Sigmoid colon (tissue), 7 donors: ENCODE measurements around the gene ACTR3C. TPM values are rescaled to one million over a fixed set of nuclear protein-coding genes. Genes with fewer than 3 reads are reported as not detected.

Source experiments
- DNase-seq: peaks from one replicate; pipeline ENCODE4 v3.0.0-alpha.2; 2019
- H3K27ac ChIP-seq, 4 donors: fragments of 200-600 bp; sonication (generic); one replicate each; pipeline ENCODE4 v1.5.1; 2016 to 2019; ENCODE audit warnings: mild to moderate bottlenecking in 1 of 4
- H3K27me3 ChIP-seq, 3 donors: fragments of 200-600 bp; sonication (generic); one replicate each; pipeline ENCODE4 v1.5.1; 2019; ENCODE audit warnings: mild to moderate bottlenecking in 1 of 3
- H3K36me3 ChIP-seq, 4 donors: fragments of 200-600 bp; sonication (generic); one replicate each; pipeline ENCODE4 v1.5.1; 2016 to 2019
- H3K4me1 ChIP-seq, 4 donors: fragments of 200-600 bp; sonication (generic); one replicate each; pipeline ENCODE4 v1.5.1; 2017 to 2019
- H3K4me3 ChIP-seq, 4 donors: fragments of 200-600 bp; sonication (generic); one replicate each; pipeline ENCODE4 v1.5.1; 2017 to 2019; ENCODE audit warnings: mild to moderate bottlenecking in 2 of 4, moderate library complexity in 1 of 4
- H3K9me3 ChIP-seq, 4 donors: fragments of 200-600 bp in 3 of 4; sonication (generic) in 3 of 4; one replicate each; pipeline versions ENCODE4 v1.5.1 to v1.6.1; 2013 to 2019
- CTCF ChIP-seq, 4 experiments: fragments of 450-650 bp in 3 of 4; fragments of 200-600 bp in 1 of 4; IDR thresholded peaks; one replicate each; pipeline ENCODE4 v1.5.1; 2016 to 2019; ENCODE audit warnings: antibody characterized with exemption in 4 of 4, mild to moderate bottlenecking in 3 of 4, moderate library complexity in 2 of 4
- EP300 ChIP-seq, 4 donors: sonication (generic); formaldehyde crosslinking; IDR thresholded peaks; one replicate each; pipeline ENCODE4 v1.6.1; 2017; ENCODE audit warnings: antibody characterized with exemption in 4 of 4
- POLR2A ChIP-seq, 2 donors: fragments of 450-650 bp; IDR thresholded peaks; one replicate each; pipeline ENCODE4 v1.6.1; 2016; ENCODE audit warnings: antibody characterized with exemption in 2 of 2, mild to moderate bottlenecking in 2 of 2, moderate library complexity in 2 of 2
- POLR2AphosphoS5 ChIP-seq, 4 donors: sonication (generic); formaldehyde crosslinking; IDR thresholded peaks; one replicate each; pipeline ENCODE4 v1.6.1; 2017; ENCODE audit warnings: antibody characterized with exemption in 4 of 4
- WGBS, 2 donors: extraction: QIAGEN DNeasy Blood & Tissue Kit; methylation state at CpG; one replicate each; pipeline ENCODE4 v1.1.7; 2013; 5-methylcytosine and 5-hydroxymethylcytosine counted together
- intact Hi-C: fragments of 100-400 bp; cut with DNase I; formaldehyde crosslinking; loops from one replicate; pipeline ENCODE4 v1.15.1; 2023
- polyA plus RNA-seq, 3 donors: library from polyadenylated mRNA; stranded (reverse); fragments of 200-250 nt; gene quantifications; one replicate each; pipeline ENCODE4 v1.2.3, GENCODE V29; 2013
- total RNA-seq, 4 donors: library from RNA; depleted of rRNA; stranded (reverse); fragments of >200 nt; gene quantifications; one replicate each; pipeline ENCODE4 v1.1.0, GENCODE V29; 2016
- donor health status: healthy with polysubstance abuse.
- donor health status: Bipolar disorder and iron deficiency.
- donor health status: healthy.

Gene ACTR3C
- total and polyA plus RNA-seq, 7 donors: 2.9 to 13.3 (median 8.3) TPM

- H3K36me3 ChIP-seq: no peaks in the 10 kb centered on the region
- H3K27ac ChIP-seq: peak overlapping the region in 1 of 4 donors; percentile 35
- 32 to 64% methylated on average over 9 of the region's 9 CpGs for WGBS, 2 donors
- TF ChIP-seq POLR2AphosphoS5 (IDR thresholded peaks at IDR 0.05) (no peak), POLR2A (IDR thresholded peaks at IDR 0.05) (no peak), CTCF (IDR thresholded peaks at IDR 0.05) (no peak), EP300 (IDR thresholded peaks at IDR 0.05) (no peak)
- intact Hi-C loops: no loop called here
- H3K27me3 ChIP-seq: no peaks in the 10 kb centered on the region
- H3K4me3 ChIP-seq: no peak overlapping the region
- H3K4me1 ChIP-seq: peaks cover 0 to 55% (median 21%) of the 10 kb centered on the region in 4 donors
- no peaks in the 10 kb centered on the region for H3K9me3 ChIP-seq
- peak; percentile 51 for DNase-seq
Observed at GRCh38 chr7:150357270-150357669, 33.9 kb upstream of the ACTR3C start.

- Histone ChIP-seq H3K4me1 (peaks cover 0 to 47% (median 14%) of the 10 kb centered on the region in 4 donors), H3K4me3 (no peak overlapping the region), H3K9me3 (no peaks in the 10 kb centered on the region), H3K27me3 (no peaks in the 10 kb centered on the region), H3K27ac (peak overlapping the region in 3 of 4 donors; percentile 48 to 74 (median 55)), H3K36me3 (no peaks in the 10 kb centered on the region)
- WGBS, 2 donors: 21 to 37% methylated on average over 6 of the region's 6 CpGs
- peak; percentile 46 for DNase-seq
- no peak for TF ChIP-seq POLR2A (IDR thresholded peaks at IDR 0.05)
- no peak for TF ChIP-seq POLR2AphosphoS5 (IDR thresholded peaks at IDR 0.05)
- peak; percentile 19 to 50 (median 24) for TF ChIP-seq CTCF (IDR thresholded peaks at IDR 0.05)
- TF ChIP-seq EP300 (IDR thresholded peaks at IDR 0.05): no peak
- intact Hi-C loops: no loop called here
Observed at GRCh38 chr7:150356265-150356897, 33.0 kb upstream of the ACTR3C start.

GRCh38 chr7:150355666-150356059, 32.3 kb upstream of the ACTR3C start:
- peak; percentile 11 for DNase-seq
- H3K9me3 ChIP-seq: no peaks in the 10 kb centered on the region
- no peaks in the 10 kb centered on the region for H3K36me3 ChIP-seq
- H3K27ac ChIP-seq: peak overlapping the region in 3 of 4 donors; percentile 48 to 74 (median 55)
- intact Hi-C loops: no loop called here
- no peak overlapping the region for H3K4me3 ChIP-seq
- WGBS, 2 donors: 77 to 83% methylated on average over 1 of the region's 1 CpG
- H3K27me3 ChIP-seq: no peaks in the 10 kb centered on the region
- peaks cover 0 to 39% (median 10%) of the 10 kb centered on the region in 4 donors for H3K4me1 ChIP-seq
- no peak for TF ChIP-seq CTCF (IDR thresholded peaks at IDR 0.05)
- no peak for TF ChIP-seq POLR2A (IDR thresholded peaks at IDR 0.05)
- TF ChIP-seq EP300 (IDR thresholded peaks at IDR 0.05): no peak
- TF ChIP-seq POLR2AphosphoS5 (IDR thresholded peaks at IDR 0.05): no peak

- H3K4me3 ChIP-seq: no peak overlapping the region
- no peaks in the 10 kb centered on the region for H3K9me3 ChIP-seq
- DNase-seq: peak; percentile 21
- intact Hi-C loops: no loop called here
- no peaks in the 10 kb centered on the region for H3K36me3 ChIP-seq
- H3K27me3 ChIP-seq: no peaks in the 10 kb centered on the region
- TF ChIP-seq CTCF (IDR thresholded peaks at IDR 0.05) (no peak), POLR2A (IDR thresholded peaks at IDR 0.05) (no peak), POLR2AphosphoS5 (IDR thresholded peaks at IDR 0.05) (no peak), EP300 (IDR thresholded peaks at IDR 0.05) (no peak)
- H3K4me1 ChIP-seq: peaks cover 0 to 26% (median 10%) of the 10 kb centered on the region in 4 donors
- H3K27ac ChIP-seq: no peak overlapping the region
- WGBS, 2 donors: 50 to 72% methylated on average over 8 of the region's 8 CpGs
Observed at GRCh38 chr7:150351587-150352194, 28.3 kb upstream of the ACTR3C start.
